Vagina (tissue), 2 donors: ENCODE data around the gene TUBB3. TPM values are rescaled to one million over a fixed set of nuclear protein-coding genes. Genes with fewer than 3 reads are reported as not detected.

ENCODE experiments used
- DNase-seq, 2 donors: peaks; one replicate each; pipeline ENCODE4 v3.0.0-alpha.2; 2017; ENCODE audit errors: extremely low spot score in 2 of 2
- H3K27ac ChIP-seq: fragments of 200-600 bp; sonication (generic); one replicate; pipeline ENCODE4 v1.5.1; 2019
- H3K27me3 ChIP-seq: fragments of 200-600 bp; sonication (generic); one replicate; pipeline ENCODE4 v1.5.1; 2019
- H3K36me3 ChIP-seq, 2 donors: fragments of 200-600 bp; sonication (generic); one replicate each; pipeline ENCODE4 v1.5.1; 2017 to 2019
- H3K4me1 ChIP-seq: fragments of 200-600 bp; sonication (generic); one replicate; pipeline ENCODE4 v1.5.1; 2019
- H3K4me3 ChIP-seq, 2 donors: fragments of 200-600 bp; sonication (generic); 1 replicate in 1 of 2; 2 replicates in 1 of 2; pipeline ENCODE4 v1.5.1; 2016 to 2019
- H3K9me3 ChIP-seq: fragments of 200-600 bp; sonication (generic); one replicate; pipeline ENCODE4 v1.5.1; 2019
- POLR2A ChIP-seq, 2 donors: fragments of 450-650 bp; IDR thresholded peaks; one replicate each; pipeline ENCODE4 v1.6.1; 2017; ENCODE audit warnings: antibody characterized with exemption in 2 of 2, mild to moderate bottlenecking in 2 of 2, moderate library complexity in 2 of 2
- POLR2AphosphoS5 ChIP-seq, 2 donors: sonication (generic); formaldehyde crosslinking; IDR thresholded peaks; one replicate each; pipeline ENCODE4 v1.9.0; 2017; ENCODE audit warnings: antibody characterized with exemption in 2 of 2, mild to moderate bottlenecking in 2 of 2, low read depth in 1 of 2; ENCODE audit not compliant: insufficient read depth in 1 of 2
- intact Hi-C: fragments of 100-400 bp; cut with DNase I; formaldehyde crosslinking; loops from one replicate; pipeline ENCODE4 v1.15.1; 2023
- total RNA-seq: library from RNA; depleted of rRNA; stranded (reverse); fragments of >200 nt; gene quantifications from one replicate; pipeline ENCODE4 v1.2.3, GENCODE V29; 2016
- TF ChIP-seq, protein P1 (sequence below), 3 experiments: fragments of 450-650 bp in 2 of 3; fragments of 200-600 bp in 1 of 3; sonication (generic) in 1 of 3; IDR thresholded peaks; one replicate each; pipeline ENCODE4 v1.5.1; 2017 to 2019; ENCODE audit warnings: antibody characterized with exemption in 3 of 3, mild to moderate bottlenecking in 2 of 3, moderate library complexity in 2 of 3

Gene TUBB3
- total RNA-seq, 1 donor from 2014 or later, result 19.2 TPM

DNA sequence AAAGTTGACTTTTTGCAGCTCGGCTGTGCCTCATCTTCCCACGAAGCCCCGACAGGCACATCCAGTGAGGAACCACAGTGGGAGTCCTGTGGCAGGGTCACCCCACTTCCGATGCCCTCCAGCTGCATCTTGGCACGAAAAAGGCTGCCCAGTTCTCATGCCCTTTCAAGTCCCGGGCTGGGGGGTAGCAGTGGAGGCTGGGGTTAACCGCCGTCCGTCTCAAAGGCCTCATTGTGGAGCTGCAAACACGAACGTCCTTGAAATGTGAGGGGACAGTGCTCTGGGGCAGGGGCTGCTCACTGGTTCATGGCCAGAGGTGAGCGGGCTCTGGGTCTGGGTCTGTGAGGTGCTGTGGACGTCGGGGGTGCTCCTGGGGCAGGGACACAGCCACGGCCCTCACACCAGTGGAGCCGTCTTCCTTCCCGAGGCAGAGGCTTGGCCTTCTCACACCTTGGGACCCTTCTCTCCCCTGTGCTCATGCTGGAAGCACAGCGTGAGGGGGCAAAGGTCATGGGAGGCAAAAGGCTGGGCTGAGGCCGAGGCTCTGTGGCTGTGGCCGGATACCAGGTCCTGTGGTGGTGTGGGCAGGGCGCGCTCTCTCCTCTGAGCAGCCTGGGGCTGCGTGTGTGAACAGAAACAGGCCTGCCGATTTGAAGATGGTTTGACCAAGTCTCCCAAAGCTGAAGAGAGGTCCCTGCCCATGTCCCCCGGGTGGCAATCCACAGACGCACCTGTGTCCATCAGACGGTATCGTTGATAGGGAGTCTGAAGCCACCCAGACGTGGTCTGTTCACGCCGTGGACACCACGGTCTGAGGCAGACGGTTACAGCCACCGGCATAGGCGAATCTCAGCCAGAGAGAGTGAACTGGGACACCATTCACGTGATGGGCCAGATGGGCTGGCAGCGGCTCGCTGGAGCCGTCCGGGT, 7.6 kb upstream of the TUBB3 start:
- peaks cover 20% of the 10 kb centered on the region for H3K4me1 ChIP-seq
- no peak for TF ChIP-seq POLR2AphosphoS5 (IDR thresholded peaks at IDR 0.05; ENCODE audit: insufficient read depth in 1 of 2, low read depth in 1 of 2)
- TF ChIP-seq, protein P1, sequence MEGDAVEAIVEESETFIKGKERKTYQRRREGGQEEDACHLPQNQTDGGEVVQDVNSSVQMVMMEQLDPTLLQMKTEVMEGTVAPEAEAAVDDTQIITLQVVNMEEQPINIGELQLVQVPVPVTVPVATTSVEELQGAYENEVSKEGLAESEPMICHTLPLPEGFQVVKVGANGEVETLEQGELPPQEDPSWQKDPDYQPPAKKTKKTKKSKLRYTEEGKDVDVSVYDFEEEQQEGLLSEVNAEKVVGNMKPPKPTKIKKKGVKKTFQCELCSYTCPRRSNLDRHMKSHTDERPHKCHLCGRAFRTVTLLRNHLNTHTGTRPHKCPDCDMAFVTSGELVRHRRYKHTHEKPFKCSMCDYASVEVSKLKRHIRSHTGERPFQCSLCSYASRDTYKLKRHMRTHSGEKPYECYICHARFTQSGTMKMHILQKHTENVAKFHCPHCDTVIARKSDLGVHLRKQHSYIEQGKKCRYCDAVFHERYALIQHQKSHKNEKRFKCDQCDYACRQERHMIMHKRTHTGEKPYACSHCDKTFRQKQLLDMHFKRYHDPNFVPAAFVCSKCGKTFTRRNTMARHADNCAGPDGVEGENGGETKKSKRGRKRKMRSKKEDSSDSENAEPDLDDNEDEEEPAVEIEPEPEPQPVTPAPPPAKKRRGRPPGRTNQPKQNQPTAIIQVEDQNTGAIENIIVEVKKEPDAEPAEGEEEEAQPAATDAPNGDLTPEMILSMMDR (IDR thresholded peaks at IDR 0.05), result no peak
- TF ChIP-seq POLR2A (IDR thresholded peaks at IDR 0.05), result no peak
- no peak overlapping the region for H3K4me3 ChIP-seq
- no peaks in the 10 kb centered on the region for H3K27me3 ChIP-seq
- intact Hi-C loops, result no loop called here
- no peak for DNase-seq
- H3K27ac ChIP-seq, result no peak overlapping the region
- peaks cover 0 to 10% of the 10 kb centered on the region in 2 donors for H3K36me3 ChIP-seq
- H3K9me3 ChIP-seq, result no peaks in the 10 kb centered on the region

DNA sequence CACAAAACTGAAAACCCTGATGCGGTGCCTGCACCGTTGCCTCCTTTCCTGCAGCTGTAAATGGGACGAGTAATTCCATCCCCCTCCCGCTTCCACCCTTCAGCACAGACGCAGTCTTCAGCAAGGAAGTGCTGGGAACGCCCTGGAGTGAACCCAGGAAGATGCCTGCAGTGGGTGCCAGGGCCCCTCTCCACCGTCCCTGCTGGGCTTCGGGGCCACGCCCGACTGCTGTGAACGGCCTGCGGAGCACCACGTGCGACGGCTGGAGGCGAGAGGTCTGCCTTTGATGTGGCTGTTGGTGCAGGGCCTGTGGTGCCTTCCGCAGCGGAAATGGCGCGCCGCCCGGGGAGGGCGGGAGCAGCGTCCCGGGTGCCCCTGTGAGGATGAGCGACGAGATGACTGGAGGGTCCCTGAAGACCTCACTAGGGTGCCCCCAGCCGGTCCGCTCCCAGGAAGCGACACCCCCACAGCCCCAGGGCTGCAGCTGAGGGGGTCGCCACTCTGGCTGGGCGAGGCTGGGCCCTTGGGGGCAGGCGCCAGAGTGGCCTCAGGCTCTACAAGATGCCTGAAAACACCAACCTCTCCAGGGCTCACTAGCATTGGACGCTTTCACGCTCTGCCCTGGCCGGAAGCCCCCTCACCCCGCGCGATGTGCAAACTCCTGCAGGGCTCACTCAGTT, 5.2 kb upstream of the TUBB3 start:
- H3K36me3 ChIP-seq, result no peaks in the 10 kb centered on the region
- intact Hi-C loops, result no loop called here
- peak overlapping the region; percentile 43 to 46 for H3K4me3 ChIP-seq
- TF ChIP-seq POLR2A (IDR thresholded peaks at IDR 0.05) (no peak), POLR2AphosphoS5 (IDR thresholded peaks at IDR 0.05; ENCODE audit: insufficient read depth in 1 of 2, low read depth in 1 of 2) (peak; percentile 60 to 85)
- TF ChIP-seq, protein P1 (IDR thresholded peaks at IDR 0.05), result no peak
- no peak for DNase-seq
- peak overlapping the region; percentile 59 for H3K27ac ChIP-seq
- peaks cover 40% of the 10 kb centered on the region for H3K4me1 ChIP-seq
- H3K9me3 ChIP-seq, result no peaks in the 10 kb centered on the region
- H3K27me3 ChIP-seq, result no peaks in the 10 kb centered on the region

DNA sequence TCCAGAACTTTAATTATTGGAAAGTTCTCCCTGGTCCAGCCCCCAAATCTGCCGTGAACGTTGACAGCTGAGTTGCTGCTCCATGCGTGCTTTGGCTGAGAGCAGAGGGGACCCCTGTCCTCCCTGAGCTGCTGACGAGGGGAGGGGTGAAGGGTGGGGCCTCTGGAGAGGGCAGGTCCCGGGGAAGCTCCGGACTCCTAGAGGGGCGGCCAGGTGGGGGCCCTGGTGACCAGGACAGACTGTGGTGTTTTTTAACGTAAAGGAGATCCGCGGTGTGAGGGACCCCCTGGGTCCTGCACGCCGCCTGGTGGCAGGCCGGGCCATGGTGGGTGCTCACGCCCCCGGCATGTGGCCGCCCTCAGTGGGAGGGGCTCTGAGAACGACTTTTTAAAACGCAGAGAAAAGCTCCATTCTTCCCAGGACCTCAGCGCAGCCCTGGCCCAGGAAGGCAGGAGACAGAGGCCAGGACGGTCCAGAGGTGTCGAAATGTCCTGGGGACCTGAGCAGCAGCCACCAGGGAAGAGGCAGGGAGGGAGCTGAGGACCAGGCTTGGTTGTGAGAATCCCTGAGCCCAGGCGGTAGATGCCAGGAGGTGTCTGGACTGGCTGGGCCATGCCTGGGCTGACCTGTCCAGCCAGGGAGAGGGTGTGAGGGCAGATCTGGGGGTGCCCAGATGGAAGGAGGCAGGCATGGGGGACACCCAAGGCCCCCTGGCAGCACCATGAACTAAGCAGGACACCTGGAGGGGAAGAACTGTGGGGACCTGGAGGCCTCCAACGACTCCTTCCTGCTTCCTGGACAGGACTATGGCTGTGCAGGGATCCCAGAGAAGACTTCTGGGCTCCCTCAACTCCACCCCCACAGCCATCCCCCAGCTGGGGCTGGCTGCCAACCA, 4.4 kb upstream of the TUBB3 start, which contains the start of gene MC1R:
MC1R (plus strand) TSS at position 410 of the 895 bp plus-strand sequence; CDS start at position 807, 397 bp downstream.
- Histone ChIP-seq H3K4me1 (peaks cover 45% of the 10 kb centered on the region), H3K9me3 (no peaks in the 10 kb centered on the region), H3K27me3 (no peaks in the 10 kb centered on the region), H3K27ac (peak within 1 kb of the TSS; percentile 59), H3K36me3 (no peaks in the 10 kb centered on the region), H3K4me3 (peak within 1 kb of the TSS; percentile 43 to 46)
- intact Hi-C loops, result no loop called here
- no peak for TF ChIP-seq POLR2AphosphoS5 (IDR thresholded peaks at IDR 0.05; ENCODE audit: insufficient read depth in 1 of 2, low read depth in 1 of 2)
- TF ChIP-seq, protein P1 (IDR thresholded peaks at IDR 0.05), result peak in 2 of 3 experiments; percentile 5 to 14
- DNase-seq, result no peak

DNA sequence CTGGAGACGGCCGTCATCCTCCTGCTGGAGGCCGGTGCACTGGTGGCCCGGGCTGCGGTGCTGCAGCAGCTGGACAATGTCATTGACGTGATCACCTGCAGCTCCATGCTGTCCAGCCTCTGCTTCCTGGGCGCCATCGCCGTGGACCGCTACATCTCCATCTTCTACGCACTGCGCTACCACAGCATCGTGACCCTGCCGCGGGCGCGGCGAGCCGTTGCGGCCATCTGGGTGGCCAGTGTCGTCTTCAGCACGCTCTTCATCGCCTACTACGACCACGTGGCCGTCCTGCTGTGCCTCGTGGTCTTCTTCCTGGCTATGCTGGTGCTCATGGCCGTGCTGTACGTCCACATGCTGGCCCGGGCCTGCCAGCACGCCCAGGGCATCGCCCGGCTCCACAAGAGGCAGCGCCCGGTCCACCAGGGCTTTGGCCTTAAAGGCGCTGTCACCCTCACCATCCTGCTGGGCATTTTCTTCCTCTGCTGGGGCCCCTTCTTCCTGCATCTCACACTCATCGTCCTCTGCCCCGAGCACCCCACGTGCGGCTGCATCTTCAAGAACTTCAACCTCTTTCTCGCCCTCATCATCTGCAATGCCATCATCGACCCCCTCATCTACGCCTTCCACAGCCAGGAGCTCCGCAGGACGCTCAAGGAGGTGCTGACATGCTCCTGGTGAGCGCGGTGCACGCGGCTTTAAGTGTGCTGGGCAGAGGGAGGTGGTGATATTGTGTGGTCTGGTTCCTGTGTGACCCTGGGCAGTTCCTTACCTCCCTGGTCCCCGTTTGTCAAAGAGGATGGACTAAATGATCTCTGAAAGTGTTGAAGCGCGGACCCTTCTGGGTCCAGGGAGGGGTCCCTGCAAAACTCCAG, 3.4 kb upstream of the TUBB3 start:
- Histone ChIP-seq H3K9me3 (no peaks in the 10 kb centered on the region), H3K4me3 (no peak overlapping the region), H3K27me3 (no peaks in the 10 kb centered on the region), H3K27ac (no peak overlapping the region), H3K36me3 (no peaks in the 10 kb centered on the region), H3K4me1 (peaks cover 55% of the 10 kb centered on the region)
- intact Hi-C loops, result no loop called here
- no peak for DNase-seq
- TF ChIP-seq POLR2AphosphoS5 (IDR thresholded peaks at IDR 0.05; ENCODE audit: insufficient read depth in 1 of 2, low read depth in 1 of 2), result no peak
- TF ChIP-seq, protein P1 (IDR thresholded peaks at IDR 0.05), result no peak
- TF ChIP-seq POLR2A (IDR thresholded peaks at IDR 0.05), result no peak
